ENCODE data around the gene ARHGAP24. TPM values are rescaled to one million over a fixed set of nuclear protein-coding genes. Genes with fewer than 3 reads are reported as not detected.

ARHGAP24 gene
- total RNA-seq, 4 donors from 2014 or later = 54.8 to 88.6 (median 62.6) TPM

GRCh38 chr4:85611661-85612060 lies 136.7 kb downstream of the ARHGAP24 start:
- TF ChIP-seq CTCF (IDR thresholded peaks at IDR 0.05; ENCODE audit: low read depth) = no peak

GRCh38 chr4:85613901-85614300 lies 139.0 kb downstream of the ARHGAP24 start:
- no peak for TF ChIP-seq CTCF (IDR thresholded peaks at IDR 0.05; ENCODE audit: low read depth)

DNA sequence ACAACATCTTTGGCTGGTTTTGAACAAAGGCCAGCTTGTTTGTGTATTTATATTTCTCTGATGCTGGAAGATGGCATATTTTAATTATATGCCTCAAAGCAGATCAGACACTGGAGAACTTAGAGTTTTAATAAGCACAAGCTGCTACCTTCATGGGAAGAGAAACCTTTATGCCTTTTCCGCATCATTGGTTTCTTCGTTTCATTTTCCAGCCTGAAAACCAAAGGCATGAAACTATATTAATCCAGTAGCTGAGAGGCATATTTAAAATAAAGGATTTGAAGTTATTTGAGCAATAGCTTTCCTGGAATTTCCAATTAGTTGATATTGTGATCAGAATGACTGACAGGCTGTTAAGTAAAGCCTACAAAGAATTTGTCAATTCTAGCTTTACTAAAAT lies 141.0 kb downstream of the ARHGAP24 start:
- TF ChIP-seq CTCF (IDR thresholded peaks at IDR 0.05; ENCODE audit: low read depth) = no peak

DNA sequence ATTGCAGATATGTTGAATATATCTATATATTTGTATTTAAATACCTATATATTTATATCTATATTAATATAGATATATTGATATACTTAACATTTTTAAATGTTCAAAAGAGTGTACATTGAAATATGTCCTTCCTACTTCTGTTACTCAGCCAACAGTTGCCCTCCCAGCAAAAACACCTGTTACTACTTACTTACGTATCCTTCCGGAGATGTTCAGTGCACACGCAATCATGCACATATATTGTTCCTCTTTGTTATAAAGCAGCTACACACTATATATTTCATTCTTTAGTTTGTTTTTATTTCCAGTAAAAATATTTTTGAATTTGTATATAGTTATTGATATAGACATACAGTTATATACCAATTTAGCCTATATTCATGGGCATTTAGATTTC lies 142.3 kb downstream of the ARHGAP24 start:
- TF ChIP-seq CTCF (IDR thresholded peaks at IDR 0.05; ENCODE audit: low read depth) = no peak

DNA sequence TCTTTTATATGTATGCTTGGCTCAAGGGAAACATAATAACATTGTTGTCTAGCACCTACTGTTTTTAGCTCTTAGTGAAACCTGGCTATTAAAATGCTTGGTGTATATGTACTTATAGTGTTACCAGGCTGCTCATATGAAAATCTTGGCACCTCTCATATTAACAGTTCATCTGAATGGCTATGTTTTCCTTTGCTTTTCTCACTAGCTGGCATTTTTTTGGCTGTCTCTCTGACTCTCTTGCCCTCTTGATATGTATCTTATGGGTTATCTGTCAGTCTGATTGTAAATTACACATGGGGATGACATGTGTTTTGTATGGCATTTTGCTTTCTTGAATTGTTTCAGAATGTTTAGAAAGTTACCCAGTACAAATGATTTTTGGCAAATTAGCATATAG lies 158.0 kb downstream of the ARHGAP24 start:
- TF ChIP-seq CTCF (IDR thresholded peaks at IDR 0.05; ENCODE audit: low read depth) = no peak

GRCh38 chr4:85637778-85638177 lies 162.8 kb downstream of the ARHGAP24 start:
- TF ChIP-seq CTCF (IDR thresholded peaks at IDR 0.05; ENCODE audit: low read depth) = no peak

- TF ChIP-seq CTCF (IDR thresholded peaks at IDR 0.05; ENCODE audit: low read depth) = no peak
Observed at GRCh38 chr4:85639946-85640345, 165.0 kb downstream of the ARHGAP24 start.

All from subcutaneous adipose tissue (tissue), 4 donors.